A673 (cell line): Measurements from ENCODE around the gene SGO2.

Source experiments
- EZH2 ChIP-seq: fragments of 200-600 bp; sonication (generic); IDR thresholded peaks from 2 replicates; pipeline ENCODE4 v1.6.1; 2017; ENCODE audit warnings: borderline replicate concordance, low read depth, mild to moderate bottlenecking, mixed read lengths, antibody characterized with exemption, low read length; ENCODE audit not compliant: poor library complexity, severe bottlenecking
- TF ChIP-seq, protein P1 (sequence below): fragments of 300-800, 200-600 bp; sonication (generic); conservative IDR thresholded peaks from 2 replicates; pipeline ENCODE4 v1.5.1; 2017; ENCODE audit warnings: low read depth, mild to moderate bottlenecking, antibody characterized with exemption, low read length, moderate library complexity, mixed read lengths

DNA sequence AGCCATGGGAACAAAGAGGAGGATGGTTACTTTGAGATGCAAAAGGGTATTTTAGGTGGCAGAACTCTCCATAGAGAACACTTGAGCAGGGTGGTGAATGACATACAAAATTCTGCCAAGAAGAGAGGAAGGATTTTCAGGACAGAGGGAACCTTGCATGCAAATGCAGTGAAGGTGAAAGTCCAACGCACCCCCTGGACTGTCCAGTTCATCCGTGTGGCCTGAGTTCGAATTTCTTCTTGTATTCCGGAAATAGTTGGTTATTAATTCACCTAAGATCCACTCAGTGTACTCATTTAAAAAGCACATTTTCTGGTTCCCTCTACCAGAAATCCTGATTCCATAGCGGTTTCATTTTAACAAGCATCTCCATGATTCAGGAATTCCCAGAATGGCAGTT is 65.3 kb downstream of the SGO2 start:
- TF ChIP-seq, protein P1, sequence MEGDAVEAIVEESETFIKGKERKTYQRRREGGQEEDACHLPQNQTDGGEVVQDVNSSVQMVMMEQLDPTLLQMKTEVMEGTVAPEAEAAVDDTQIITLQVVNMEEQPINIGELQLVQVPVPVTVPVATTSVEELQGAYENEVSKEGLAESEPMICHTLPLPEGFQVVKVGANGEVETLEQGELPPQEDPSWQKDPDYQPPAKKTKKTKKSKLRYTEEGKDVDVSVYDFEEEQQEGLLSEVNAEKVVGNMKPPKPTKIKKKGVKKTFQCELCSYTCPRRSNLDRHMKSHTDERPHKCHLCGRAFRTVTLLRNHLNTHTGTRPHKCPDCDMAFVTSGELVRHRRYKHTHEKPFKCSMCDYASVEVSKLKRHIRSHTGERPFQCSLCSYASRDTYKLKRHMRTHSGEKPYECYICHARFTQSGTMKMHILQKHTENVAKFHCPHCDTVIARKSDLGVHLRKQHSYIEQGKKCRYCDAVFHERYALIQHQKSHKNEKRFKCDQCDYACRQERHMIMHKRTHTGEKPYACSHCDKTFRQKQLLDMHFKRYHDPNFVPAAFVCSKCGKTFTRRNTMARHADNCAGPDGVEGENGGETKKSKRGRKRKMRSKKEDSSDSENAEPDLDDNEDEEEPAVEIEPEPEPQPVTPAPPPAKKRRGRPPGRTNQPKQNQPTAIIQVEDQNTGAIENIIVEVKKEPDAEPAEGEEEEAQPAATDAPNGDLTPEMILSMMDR: no peak
- TF ChIP-seq EZH2: no peak
